Choroid plexus epithelial cell (primary cell): Measurements from ENCODE around the gene PCBP3.
A peak's percentile ranks its signal among the peaks of the same experiment; 100 is the strongest.

Source experiments
- DNase-seq: peaks from one replicate; pipeline ENCODE4 v3.0.0-alpha.2; 2010; ENCODE audit warnings: low read depth
- H3K4me3 ChIP-seq: 2 replicates; pipeline ENCODE4 v1.5.1; 2011; ENCODE audit warnings: low read depth, mild to moderate bottlenecking, control low read depth, low read length, moderate library complexity
- TF ChIP-seq, protein P1 (sequence below): conservative IDR thresholded peaks from 2 replicates; pipeline ENCODE4 v1.5.1; 2011; ENCODE audit warnings: low read depth, mild to moderate bottlenecking, control low read depth, inconsistent platforms, low read length, moderate library complexity

The PCBP3 gene

DNA sequence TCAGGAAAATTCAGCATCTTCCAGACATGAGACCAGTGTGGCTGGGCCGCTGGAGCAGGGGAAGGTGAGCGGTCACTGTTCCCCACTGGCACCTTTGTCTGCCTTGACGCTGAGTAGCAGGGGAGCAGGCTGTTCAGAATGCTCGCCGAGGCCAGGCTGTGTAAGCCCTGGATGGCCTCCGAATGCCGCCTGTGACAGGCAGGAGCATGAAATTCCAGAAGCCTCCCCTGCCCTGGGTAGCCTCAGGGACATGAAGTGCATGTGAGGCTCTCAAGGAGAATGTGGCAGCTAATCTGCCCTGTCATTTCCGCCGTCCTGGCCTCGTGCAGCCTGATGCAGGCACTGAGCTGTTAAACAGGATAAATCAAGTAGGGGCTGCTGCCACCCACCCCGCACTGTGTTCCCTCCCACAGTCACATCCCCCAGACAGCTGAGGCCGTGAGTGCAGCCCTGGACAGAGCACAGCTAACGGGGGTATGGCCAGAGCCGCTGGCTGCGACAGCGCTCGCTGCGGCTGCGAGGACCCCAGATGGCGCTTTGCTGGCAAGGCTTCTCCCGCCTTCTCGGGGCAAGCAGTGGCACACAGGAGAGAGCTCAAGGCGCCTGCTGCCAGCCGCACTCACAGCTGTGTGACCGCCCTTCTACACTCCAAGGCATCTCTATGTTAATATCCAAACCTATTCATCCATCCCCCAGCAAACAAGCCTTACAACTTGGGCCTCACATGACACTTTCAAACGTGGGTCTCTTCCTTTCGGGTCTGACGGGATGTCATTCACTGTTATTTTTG lies 233.1 kb downstream of the PCBP3 start:
- H3K4me3 ChIP-seq: no peak overlapping the region
- DNase-seq: no peak
- TF ChIP-seq, protein P1, sequence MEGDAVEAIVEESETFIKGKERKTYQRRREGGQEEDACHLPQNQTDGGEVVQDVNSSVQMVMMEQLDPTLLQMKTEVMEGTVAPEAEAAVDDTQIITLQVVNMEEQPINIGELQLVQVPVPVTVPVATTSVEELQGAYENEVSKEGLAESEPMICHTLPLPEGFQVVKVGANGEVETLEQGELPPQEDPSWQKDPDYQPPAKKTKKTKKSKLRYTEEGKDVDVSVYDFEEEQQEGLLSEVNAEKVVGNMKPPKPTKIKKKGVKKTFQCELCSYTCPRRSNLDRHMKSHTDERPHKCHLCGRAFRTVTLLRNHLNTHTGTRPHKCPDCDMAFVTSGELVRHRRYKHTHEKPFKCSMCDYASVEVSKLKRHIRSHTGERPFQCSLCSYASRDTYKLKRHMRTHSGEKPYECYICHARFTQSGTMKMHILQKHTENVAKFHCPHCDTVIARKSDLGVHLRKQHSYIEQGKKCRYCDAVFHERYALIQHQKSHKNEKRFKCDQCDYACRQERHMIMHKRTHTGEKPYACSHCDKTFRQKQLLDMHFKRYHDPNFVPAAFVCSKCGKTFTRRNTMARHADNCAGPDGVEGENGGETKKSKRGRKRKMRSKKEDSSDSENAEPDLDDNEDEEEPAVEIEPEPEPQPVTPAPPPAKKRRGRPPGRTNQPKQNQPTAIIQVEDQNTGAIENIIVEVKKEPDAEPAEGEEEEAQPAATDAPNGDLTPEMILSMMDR: no peak

- TF ChIP-seq, protein P1: no peak
- no peak for DNase-seq
- H3K4me3 ChIP-seq: no peak overlapping the region
Observed at GRCh38 chr21:45877171-45877438, 233.6 kb downstream of the PCBP3 start.

DNA sequence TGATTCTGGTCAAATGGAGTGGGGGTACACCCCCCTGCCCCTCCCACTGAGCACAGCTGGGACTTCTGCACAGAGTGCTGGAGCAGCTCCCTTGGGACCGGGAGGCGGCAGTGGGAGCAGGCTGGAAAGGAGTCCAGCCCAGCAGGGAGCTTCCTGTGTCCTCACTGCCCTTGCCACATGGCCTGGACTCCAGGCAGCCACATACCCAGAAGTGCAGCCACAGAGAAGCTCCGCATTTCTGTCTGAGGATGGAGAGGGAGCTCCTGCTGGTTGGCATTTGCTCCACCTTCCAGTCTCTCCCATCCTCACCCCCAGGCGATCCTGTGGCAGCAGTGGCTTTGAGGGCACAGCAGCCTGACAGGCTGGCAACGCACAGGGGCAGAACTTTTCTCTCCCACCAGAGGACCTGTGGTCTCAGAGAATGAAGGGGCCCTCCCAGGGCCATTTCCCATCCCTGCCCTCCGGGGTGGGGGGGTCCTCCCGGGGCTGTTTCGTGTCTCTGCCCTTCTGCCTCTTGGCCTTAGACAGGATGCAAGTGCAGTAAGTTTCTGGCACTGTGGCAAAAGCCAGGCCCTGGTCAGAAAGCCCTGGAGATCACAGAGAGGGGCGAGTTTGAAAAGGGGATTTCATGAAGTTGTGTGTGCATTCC lies 234.4 kb downstream of the PCBP3 start:
- DNase-seq: peak; percentile 55
- TF ChIP-seq, protein P1: no peak
- H3K4me3 ChIP-seq: no peak overlapping the region

- DNase-seq: peak; percentile 89
- H3K4me3 ChIP-seq: no peak overlapping the region
Observed at GRCh38 chr21:45880097-45881068, 236.9 kb downstream of the PCBP3 start.

GRCh38 chr21:45882645-45883044 lies 239.1 kb downstream of the PCBP3 start:
- no peak overlapping the region for H3K4me3 ChIP-seq
- DNase-seq: no peak
- TF ChIP-seq, protein P1: no peak

More at GRCh38 chr21:45880097-45881068, 236.9 kb downstream of the PCBP3 start:
- TF ChIP-seq, protein P1: peak; percentile 80

DNA sequence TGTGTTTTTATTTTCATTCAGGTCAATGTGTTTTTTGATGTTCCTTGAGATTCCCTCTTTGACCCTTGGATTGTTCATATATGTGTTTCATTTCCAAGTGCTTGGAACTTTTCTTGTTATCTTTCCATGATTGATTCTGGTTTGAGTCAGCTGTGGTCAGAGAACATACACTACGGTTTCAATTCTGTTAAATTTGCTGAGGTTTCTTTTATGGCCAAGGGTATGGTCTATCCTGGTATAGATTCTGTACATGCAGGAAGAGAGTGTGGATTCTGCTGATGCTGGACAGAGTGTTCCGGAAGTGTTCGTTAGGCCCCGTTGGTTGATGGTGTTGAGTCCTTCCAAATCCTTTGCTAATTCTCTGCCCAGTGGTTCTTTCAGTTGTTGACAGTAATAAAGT lies 239.6 kb downstream of the PCBP3 start:
- TF ChIP-seq, protein P1: no peak
- no peak overlapping the region for H3K4me3 ChIP-seq
- DNase-seq: no peak
